Right lobe of liver (tissue), 4 donors: ENCODE data around the gene RGS6.

ENCODE experiments used
- CTCF ChIP-seq, 4 donors: fragments of 200-600 bp in 3 of 4; fragments of 450-650 bp in 1 of 4; IDR thresholded peaks; one replicate each; pipeline versions ENCODE4 v1.5.1 to v1.8.0; 2016 to 2022; ENCODE audit warnings: antibody characterized with exemption in 4 of 4, mild to moderate bottlenecking in 2 of 4
- POLR2A ChIP-seq: fragments of 450-650 bp; IDR thresholded peaks from one replicate; pipeline ENCODE4 v1.6.1; 2017; ENCODE audit warnings: antibody characterized with exemption, mild to moderate bottlenecking
- donor health status: DM: no; HTN: no; CAD: no.
- donor health status: DM: no; HTN: no; CAD: no.
- donor health status: DM: no; HTN: yes; CAD: no.

- TF ChIP-seq CTCF (IDR thresholded peaks at IDR 0.05) (no peak), POLR2A (no peak)
Observed at GRCh38 chr14:72448212-72448611, 516.0 kb downstream of the RGS6 start.
